Right forelimb (tissue), 1 donor: Measurements from ENCODE around the gene SGK2.
A peak's percentile ranks its signal among the peaks of the same experiment; 100 is the strongest.

Experiments used
- DNase-seq: peaks from one replicate; pipeline ENCODE4 v3.0.0-alpha.2; 2018

Gene SGK2

DNA sequence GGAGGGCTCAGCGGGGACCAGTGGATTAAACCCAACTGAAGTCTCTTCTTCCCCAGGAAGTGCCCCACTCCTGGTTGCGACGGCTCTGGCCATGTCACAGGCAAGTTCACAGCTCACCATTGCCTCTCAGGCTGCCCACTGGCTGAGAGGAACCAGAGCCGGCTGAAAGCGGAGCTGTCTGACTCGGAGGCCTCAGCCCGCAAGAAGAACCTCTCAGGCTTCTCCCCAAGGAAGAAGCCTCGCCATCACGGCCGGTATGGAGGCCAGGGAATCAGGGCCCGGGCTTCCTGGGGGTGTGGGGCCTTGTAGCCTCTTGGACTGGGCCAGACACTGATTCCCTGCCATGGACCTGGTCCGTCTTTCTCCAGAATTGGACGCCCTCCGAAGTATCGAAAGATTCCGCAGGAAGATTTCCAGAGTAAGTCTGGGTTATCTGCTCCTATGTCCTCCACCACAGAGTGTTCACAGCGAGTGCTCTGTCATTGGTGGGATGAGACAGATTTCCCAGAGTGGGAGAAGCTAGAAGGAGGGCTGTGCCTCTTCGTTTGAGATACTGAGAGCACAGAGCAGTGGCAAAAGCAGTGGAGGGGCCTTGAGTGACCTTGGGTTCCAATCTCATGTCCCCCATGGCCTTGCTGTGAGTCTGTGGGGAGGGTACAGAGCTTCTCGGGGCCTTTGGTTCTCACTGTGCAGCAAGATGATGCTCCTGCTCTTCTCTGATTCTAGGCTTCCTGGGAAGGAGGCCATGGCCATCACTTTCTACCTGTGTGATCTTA is 22.6 kb upstream of the SGK2 start:
- no peak for DNase-seq

DNA sequence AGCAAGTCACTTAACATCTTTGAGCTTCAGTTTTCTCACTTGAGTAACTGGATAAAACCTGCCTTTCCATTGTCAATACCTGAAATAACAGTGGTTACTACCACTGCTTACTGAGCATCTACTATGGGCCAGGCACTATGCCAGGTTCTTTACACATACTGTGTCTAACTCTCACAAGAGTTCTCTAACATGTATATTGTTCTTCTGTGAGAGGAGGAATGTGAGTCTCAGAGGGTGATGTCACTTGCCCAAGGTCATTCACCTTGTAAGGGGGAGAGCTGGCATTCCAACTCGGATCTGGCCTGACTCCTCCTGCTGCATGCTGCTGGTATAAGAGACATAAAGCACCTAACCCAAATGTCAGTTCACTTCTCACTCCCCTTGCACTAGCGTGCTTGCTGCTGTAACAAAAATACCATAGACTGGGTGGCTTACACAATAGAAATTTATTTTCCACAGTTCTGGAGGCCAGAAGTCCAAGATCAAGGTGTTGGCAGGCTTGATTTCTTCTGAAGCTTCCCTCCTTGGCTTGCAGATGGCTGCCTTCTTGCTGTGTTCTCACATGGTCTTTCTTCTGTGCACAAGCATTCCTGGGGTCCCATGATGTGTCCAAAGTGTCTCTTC is 21.9 kb upstream of the SGK2 start:
- no peak for DNase-seq

DNA sequence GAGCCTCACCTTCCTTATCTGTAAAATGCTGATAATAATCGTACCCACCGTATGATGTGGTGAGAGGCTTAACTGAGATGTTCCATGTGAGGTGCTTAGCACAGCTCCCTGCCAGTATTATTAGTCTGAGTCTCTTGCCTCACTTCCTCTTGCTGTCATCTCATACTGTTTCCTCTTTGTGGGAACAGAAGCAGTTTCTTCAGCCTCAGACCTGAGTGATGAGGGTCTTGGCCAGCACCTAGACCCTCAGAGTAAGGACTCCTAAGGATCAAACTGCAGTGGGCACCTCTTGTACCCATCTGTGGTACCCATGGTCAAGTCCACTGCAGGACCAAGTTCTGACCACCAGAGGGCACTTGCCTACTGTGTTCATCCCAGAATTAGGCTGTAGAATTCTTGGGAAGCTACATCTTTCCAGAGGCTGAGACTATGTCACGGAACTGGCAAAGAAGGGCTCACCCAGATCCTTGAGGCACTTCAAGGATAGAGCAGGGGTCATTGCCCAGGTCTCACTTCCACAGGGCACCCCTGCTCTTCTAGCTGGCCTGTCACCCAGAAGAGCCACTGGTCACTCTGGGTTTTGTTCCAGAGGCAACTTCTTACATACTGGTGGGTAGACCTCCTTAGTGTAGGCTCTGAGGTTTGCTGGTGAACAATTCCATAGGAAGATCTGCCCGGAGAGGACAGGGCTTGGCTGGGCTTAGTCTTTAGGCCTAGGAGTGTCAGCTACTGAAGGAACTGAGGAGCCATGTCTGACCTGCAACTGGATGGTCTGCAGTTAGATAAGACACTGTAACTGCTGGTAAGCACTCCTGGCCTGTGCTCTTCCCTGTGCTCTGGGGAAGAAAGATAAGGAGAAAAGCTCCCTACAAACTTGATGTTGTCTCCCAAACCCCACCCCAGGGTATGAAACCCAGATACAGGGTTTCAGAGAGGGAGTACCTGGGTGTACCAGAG is 20.6 kb upstream of the SGK2 start:
- peak; percentile 70 for DNase-seq

DNA sequence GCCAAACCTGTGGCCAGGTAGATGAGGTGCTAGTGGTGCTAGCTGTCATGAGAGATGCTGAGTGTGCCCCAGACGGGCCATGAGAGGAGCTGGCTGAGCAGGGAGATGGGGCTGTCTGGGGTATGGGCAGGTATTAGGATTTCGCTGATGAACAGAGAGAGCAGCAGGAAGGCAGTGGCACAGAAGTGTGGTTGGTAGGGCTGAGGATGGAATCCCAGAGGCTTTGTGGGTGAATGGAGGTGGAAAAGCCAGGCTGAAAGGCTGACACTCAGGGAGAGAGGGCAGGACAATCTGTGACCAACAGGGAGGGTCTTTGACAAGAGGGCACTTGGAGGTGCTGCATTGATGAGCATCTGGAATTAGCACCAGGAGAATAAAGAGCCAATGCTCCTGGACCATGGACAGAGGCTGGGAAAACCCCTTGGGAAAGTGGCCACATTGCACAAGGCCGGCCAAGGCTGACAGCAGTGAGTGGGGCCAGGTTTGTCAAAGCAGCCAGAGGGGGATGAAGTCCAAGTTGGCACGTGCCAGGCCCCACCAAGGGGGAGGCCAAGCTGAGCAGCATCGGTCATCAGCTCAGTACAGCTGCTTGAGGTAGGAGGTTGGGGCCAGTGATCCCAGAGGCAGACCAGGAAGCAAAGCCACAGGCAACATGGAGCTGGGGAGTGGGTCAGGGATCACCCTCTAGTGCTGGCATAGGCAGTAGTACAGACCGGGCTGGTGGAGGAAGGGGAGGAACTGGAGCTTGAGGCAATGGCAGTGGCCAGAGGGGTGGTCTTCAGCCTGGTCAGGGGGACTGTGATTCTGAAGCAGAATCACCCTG is 19.7 kb upstream of the SGK2 start:
- no peak for DNase-seq

DNA sequence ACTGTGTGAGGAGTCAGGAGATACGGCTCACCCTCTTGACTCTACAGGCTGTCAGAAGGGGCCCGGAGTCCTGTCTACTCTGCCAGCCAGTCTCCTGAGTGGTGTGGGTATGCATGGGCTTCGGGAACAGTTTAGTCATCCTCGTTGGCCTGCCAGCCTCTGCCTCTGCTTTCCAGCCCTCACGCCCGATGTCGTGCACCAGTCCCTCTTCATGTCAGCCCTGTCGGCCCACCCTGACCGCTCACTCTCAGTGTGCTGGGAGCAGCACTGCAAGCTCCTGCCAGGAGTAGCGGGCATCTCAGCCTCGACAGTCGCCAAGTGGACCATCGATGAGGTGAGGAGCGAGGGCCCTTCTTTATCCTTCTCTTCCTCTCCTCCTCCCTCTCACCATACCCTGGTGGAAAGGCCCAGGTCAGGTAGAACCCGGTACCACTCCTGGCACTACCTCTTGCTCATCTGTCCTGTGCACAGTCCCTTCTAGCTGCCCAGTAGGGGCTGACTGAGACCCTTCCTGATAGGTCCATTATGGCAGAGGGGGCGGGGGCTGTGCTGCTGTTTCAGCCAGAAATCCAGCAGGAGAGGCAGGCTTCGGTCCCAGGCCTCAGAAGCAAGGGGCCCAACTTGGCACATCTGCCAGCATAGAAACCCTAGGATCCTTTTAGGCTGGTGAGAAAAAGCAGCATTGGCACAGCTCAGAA is 18.7 kb upstream of the SGK2 start:
- no peak for DNase-seq

DNA sequence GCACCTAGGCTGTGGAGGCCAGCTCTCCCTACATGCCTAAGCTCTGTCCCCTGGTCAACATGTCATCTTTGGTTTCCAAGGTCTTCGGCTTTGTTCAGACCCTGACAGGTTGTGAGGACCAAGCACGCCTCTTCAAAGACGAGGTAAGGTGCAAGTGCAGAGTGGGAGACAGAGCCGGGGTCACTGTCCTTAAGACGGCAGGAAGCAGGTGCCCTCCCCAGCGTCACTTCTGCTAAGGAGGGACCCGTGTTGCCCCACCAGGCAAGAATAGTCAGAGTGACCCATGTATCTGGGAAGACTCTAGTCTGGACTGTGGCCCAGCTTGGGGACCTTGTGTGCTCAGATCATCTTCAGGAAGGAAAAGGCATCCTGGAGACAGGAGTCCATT is 18.2 kb upstream of the SGK2 start:
- no peak for DNase-seq

DNA sequence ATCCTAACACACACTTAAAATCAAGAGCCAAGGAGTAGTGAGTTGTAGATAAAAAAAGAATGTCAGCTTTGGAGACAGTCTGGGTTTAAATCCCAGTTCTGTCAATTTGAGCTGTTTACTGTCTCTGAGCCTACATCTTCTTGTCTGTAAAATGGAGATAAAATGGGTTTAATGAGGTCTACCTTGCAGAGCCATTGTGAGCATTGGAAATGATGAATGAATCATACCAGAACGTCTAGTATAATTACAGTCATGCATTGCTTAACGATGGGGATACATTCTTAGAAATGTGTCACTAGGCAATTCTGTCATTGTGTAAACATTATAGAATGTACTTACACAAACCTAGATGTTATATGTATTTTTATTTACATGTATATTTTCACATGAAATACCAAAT is 17.6 kb upstream of the SGK2 start:
- no peak for DNase-seq

DNA sequence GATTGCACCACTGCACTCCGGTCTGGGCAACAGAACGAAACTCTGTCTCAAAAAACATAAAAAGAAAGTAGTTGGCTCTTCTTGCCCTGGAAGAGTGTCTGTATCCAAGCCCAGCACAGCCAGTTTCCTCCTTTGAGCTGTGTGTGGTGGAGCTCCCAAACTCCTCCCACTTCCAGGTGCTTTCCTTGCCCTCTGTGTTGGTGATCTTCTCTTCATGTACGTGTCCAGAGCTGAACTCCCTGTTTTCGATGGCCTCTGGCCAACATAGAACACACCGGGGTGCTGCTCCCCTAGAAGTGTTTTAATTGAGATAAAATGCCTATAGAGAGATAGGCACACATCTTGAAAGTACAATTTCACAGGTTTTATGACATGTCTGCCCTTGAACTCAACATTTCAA is 16.7 kb upstream of the SGK2 start:
- no peak for DNase-seq

DNA sequence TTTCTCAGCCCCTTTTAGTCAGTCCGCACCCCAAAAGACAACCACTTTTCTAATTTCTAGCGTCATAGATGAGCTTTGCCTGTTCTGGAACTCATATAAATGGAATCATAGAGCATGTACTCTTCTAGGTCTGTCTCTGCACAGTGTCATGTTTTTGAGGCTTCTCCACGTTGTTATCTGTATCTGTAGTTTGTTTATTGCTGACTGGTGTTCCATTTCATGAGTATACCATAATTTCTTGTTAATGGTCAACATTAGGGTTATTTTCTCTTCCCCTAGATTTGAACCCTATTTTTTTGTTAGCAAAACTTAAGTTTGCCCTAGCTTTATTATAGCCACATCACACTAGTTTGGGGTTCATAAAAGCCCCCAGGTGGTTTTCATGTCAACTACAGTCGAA is 16.2 kb upstream of the SGK2 start:
- DNase-seq = no peak

DNA sequence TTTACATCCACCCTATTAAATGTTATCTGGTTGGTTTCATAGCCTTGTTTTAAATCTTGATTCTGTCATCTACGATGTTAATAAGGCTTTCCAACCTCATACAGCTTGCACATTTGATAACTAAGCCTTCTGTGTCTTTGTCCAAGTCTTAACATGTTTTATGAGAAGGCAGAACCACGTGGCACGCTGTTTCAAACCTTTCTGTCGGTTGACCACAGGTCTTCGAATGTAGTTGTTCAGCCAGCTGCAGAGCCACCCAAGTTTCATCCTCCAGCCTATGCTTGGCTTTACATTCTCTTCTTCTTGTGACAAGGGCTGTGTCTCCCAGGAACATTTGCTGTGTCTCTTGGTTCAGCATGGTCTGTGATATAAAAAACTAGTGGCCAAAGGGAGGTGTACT is 15.7 kb upstream of the SGK2 start:
- DNase-seq = no peak

DNA sequence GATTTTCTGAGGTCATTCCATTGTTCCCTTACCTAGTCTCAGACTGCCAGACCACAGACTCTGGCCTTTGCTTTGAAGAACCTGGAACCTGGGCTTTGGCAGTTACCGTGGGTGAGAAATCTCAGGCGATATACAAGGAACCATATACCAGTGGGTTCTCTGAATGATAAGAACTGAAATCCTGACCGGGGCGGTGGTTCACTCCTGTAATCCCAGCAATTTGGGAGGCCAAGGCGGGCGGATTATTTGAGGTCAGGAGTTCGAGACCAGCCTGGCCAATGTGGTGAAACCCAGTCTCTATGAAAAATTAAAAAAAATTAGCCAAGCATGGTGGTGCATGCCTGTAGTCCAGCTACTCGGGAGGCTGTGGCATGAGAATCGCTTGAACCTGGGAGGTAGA is 14.3 kb upstream of the SGK2 start:
- DNase-seq = no peak

DNA sequence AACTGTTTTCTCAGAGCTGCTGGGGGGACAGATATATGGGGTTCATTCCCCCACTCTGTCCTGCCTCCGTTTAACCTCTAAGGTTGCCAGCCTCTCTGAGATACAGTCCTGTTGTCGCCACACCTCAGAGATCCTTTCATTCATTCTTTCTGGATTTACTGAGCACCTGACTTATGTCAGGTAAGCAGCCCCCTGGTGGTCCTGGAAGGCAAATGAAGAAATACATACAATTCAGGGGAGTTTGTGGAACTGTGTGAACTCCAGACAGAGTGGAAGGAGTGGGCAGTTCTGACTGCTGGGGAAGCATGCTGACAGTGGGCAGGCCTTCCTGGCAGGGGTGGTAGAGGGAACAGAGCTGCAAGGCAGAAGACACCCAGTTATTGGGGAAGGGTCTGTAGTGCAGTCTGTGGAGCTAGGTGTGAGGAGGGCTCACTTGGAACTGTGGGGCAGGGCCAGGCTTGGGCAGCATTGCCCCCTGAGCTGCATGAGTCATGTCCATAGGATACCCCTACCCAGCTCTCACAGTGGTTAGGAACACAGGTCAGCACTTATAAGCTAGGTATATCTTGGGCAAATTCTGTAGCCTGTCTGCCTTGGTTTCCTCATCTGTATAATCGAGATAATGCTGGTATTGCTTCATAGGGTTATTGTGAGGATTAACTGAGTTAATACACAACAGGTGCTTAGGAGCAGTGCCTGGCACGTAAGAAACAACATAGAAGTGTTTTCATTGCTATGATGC is 12.8 kb upstream of the SGK2 start:
- no peak for DNase-seq

DNA sequence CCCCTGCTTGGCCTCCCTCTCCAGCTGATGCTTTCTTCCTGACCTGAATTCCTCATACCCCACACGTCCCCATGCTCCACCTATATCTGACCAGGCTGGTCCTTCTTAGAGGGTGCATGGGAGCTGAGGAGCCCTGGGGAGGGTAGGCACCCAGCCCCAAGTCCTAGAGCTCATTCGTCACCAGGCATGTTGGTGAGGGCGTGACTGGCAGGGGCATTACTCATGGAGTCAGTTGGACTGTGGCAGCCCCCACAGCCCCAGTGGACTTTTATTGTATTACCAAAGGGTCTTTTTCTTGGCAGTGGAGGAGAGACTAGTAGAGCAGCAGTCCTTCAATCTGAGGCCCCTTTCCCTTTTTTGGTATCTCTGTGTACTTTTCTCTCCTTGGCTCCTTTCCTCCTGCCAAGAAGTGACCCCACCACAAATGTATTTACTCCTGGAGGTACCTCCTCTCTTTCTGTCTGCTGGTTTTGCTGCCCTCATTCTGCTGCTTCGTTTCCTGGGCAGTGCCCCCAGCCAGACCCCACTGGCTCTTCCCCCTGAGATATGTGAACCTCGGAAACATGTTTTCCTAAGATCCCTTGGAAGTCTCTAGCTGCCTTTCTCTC is 10.4 kb upstream of the SGK2 start:
- DNase-seq = no peak

DNA sequence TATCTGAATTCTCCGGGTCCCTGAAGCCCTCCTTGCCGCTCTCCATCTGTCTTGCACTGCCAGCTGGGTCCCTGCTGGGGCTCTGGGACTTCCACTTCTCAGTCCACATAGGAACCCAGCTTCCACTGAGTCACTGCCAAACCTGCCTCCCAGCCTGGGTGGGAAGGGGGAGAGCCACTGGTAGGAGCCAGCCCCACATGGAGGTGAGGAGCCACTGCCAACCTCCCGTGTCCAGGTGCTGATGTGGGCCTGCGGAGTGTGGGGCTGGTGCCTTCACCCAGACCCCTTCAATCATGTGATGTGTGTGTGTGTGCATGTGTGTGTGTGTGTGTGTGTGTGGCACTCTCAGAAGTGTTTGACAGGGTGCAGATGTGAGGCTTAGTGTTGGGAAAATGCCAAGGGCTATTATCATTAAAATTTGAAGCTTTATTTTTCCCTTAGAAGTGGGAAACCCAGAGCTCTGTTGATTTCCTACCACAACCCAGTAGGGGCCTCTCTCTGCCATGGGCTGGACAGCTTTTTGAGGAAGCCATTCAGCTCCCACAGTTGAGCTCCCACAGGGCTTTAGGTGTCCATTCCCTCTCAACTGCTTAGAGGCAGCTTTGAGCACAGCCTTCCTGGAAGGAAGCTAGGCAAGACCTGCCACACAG is 9.3 kb upstream of the SGK2 start:
- no peak for DNase-seq

DNA sequence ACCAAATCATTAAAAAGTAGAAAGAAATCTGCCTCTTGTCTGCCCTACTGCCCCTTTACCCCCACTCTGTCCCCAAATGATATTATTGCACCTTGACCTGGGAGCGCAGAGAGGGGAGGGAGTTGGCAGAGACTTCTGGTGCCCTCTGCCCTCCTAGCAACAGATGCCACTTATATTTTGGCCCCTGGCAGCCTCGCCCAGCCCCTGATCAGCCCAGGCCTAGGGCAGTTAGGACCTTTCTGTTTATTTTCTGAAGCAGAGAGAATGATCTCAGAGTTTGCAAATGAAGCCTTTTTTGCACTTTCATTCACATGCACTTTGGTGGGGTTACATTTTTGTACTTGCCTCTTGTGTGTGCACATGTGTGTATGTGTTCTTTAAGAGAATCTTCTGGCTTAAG is 8.4 kb upstream of the SGK2 start:
- no peak for DNase-seq

DNA sequence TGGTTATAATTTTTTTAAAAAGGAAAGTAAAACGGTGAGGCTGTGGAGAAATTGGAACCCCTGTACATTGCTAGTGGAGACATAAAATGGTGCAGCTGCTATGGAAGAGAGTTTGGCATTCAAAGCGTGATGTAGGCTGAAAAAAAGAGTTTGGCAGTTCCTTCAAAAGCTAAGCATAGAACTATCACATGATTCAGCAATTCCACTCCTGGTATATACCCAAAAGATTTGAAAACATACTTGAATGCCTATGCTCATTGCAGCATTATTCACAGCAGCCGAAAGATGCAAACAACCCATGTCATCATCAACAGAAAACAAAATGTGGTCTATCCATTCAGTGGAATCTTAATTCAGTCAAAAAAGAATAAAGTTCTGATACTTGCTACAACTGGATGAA is 4.5 kb upstream of the SGK2 start:
- DNase-seq = no peak

DNA sequence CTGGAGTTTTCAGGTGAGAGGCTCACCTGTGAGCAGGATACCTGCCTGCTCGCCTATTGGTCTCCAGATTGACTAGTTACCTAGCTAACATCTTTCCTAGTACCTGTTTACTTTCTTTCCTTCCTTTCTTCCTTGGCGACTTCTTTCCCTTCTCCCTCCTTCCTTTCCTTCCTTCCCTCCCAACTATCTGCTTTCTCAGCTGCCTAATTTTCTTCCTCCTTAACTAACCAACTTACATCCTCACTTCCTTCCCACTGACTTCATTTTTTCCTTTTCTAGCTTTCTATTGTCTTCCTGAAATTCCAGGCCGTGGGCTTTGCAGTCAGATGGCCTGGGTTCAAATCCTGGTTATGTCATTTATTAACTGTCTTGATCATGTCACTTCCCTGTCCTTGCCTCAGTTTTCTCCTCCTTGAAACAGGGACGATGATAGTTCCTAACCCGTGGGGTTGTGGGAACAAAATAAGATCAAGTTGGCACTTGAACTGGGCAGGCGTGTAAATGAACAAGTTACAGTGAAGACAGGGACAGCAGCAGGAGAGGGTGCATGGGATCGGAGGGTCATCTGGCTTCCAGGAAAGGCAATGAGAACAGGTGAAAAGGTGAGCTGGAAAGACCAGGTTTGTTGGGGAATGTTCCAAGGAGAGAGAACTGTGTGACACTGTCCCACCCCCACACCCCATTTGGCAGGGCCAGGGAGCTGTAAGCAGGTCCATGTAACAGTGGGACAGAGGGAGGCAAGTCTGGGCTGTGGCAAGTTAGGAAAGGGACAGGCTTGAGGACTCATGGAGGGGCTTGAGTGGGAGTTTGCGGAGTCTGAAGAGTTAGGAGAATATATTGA is 540 bp downstream of the SGK2 start:
- DNase-seq = no peak

DNA sequence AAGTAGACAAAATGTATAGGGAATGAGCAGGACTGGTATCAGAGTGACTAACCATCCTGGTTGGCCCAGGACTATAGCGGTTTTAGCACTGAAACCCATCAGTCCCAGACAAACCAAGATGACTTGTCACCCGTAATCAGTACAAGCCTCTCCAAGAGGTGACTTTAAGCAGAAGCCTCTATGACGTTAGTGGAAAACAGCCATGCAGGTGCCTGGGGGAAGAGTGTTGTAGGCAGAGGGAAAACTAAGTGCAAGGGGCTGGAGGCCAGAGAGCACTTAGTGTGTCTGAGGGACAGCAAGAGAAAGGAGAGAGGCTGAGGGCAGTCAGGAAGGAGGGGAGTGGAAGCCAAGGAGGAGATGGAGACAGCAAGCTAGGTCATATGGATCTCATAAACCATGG is 2.1 kb downstream of the SGK2 start:
- DNase-seq = no peak

DNA sequence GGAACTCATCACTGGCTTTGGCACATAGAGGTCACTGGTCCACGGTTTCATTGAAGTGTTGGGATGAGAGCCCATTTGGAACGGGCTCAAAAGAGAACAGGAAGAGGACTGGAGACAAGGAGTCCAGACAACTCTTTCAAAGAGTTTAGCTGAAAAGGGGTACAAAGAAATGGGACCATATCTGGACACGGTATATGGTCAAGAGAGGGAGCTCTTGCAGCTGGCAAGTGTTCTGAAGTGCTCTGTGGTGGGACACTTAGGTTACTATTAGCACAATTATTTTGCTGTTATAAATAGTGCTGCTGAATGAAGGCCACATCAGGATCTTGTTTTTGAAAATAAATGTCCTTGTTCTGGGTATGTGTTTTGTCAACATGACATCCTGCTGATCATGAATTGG is 4.6 kb downstream of the SGK2 start:
- DNase-seq = no peak

DNA sequence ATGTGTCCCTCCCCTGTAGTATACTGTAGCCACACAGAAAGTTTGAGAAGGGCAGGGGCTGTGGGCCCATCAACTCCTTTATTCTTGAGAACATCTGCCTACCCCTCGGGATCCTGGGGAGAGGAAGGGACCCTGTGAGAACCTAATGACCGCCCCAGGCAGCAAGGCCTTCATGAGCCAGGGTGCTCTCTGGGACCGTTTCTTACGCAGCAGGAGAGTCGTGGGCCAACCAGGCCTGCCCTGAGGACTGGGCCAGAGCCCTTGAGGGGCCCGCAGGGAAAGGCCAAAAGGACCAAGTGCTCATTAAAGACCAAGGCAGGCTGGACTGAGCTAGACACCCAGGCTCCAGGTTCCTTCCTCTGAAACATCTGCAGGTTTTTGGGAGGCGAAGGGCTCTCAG is 5.2 kb downstream of the SGK2 start:
- DNase-seq = no peak
